ENCODE measurements around the gene CHRNB2. TPM values are rescaled to one million over a fixed set of nuclear protein-coding genes. Genes with fewer than 3 reads are reported as not detected.

CHRNB2 gene
- total RNA-seq, 1 donor from 2014 or later, result not detected

- Mint-ChIP-seq H3K27me3 (no peaks in the 10 kb centered on the region), H3K4me3 (peak overlapping the region; percentile 93), H3K9me3 (peaks cover 3% of the 10 kb centered on the region), H3K27ac (peak overlapping the region; percentile 99), H3K36me3 (ENCODE audit: low read depth) (peaks cover 20% of the 10 kb centered on the region), H3K4me1 (peaks cover 32% of the 10 kb centered on the region)
- no peak for TF ChIP-seq CTCF (IDR thresholded peaks at IDR 0.05)
- intact Hi-C loops (cut with micrococcal nuclease), result loop anchor here (1.0 kb wide), 1 partner anchor 18 kb away; the partner anchor contains the start of gene ADAR
- POLR2A ChIA-PET, result interaction anchor here (0.8 to 2.2 kb wide), 4 partner anchors 17 to 310 kb away, joined by 3 to 15 read pairs (median 6); partner anchors contain the start of genes ADAR and PMVK
- CTCF ChIA-PET, result interaction anchor here (1.0 kb wide), 1 partner anchor 67 kb away, joined by 3 read pairs; no protein-coding TSS in a partner anchor
- DNase-seq, result no peak
- ATAC-seq (ENCODE audit: low read depth), result peak; percentile 6
Observed at GRCh38 chr1:154626456-154627256, 59.1 kb downstream of the CHRNB2 start.

GRCh38 chr1:154627257-154628120, 59.9 kb downstream of the CHRNB2 start:
- peak; percentile 77 for ATAC-seq (ENCODE audit: low read depth)
- CTCF ChIA-PET, result interaction anchor here (1.0 kb wide), 2 partner anchors 68 kb away, joined by 3 read pairs; no protein-coding TSS in a partner anchor
- peak overlapping the region; percentile 93 for H3K4me3 Mint-ChIP-seq
- H3K9me3 Mint-ChIP-seq, result peaks cover 3% of the 10 kb centered on the region
- intact Hi-C loops (cut with micrococcal nuclease), result loop anchor here (1.0 kb wide), 2 partner anchors 19 to 68 kb away; partner anchors contain the start of gene ADAR
- POLR2A ChIA-PET, result interaction anchor here (0.5 to 2.2 kb wide), 5 partner anchors 18 to 524 kb away, joined by 3 to 15 read pairs (median 5); partner anchors contain the start of genes ADAR and PMVK
- H3K4me1 Mint-ChIP-seq, result peaks cover 32% of the 10 kb centered on the region
- peaks cover 18% of the 10 kb centered on the region for H3K36me3 Mint-ChIP-seq (ENCODE audit: low read depth)
- peaks cover 3% of the 10 kb centered on the region for H3K27me3 Mint-ChIP-seq
- H3K27ac Mint-ChIP-seq, result peak overlapping the region; percentile 99
- TF ChIP-seq CTCF (IDR thresholded peaks at IDR 0.05), result no peak
- peak; percentile 87 for DNase-seq

- peak overlapping the region; percentile 93 for H3K4me3 Mint-ChIP-seq
- ATAC-seq (ENCODE audit: low read depth) (no peak), DNase-seq (no peak)
- no peak for TF ChIP-seq CTCF (IDR thresholded peaks at IDR 0.05)
- intact Hi-C loops (cut with micrococcal nuclease), result loop anchor here (1.0 kb wide), 1 partner anchor 69 kb away; no protein-coding TSS in a partner anchor
- H3K9me3 Mint-ChIP-seq, result peaks cover 3% of the 10 kb centered on the region
- peaks cover 16% of the 10 kb centered on the region for H3K36me3 Mint-ChIP-seq (ENCODE audit: low read depth)
- H3K27ac Mint-ChIP-seq, result peak overlapping the region; percentile 99
- ChIA-PET POLR2A (interaction anchor here (0.5 to 2.2 kb wide), 4 partner anchors 20 to 523 kb away, joined by 3 to 15 read pairs (median 7); partner anchors contain the start of genes ADAR and PMVK), CTCF (interaction anchor here (1.0 kb wide), 1 partner anchor 69 kb away, joined by 3 read pairs; no protein-coding TSS in a partner anchor)
- H3K27me3 Mint-ChIP-seq, result peaks cover 3% of the 10 kb centered on the region
- H3K4me1 Mint-ChIP-seq, result peaks cover 28% of the 10 kb centered on the region
Observed at GRCh38 chr1:154628121-154628405, 60.5 kb downstream of the CHRNB2 start.

GRCh38 chr1:154629061-154629674, 61.6 kb downstream of the CHRNB2 start:
- ChIA-PET CTCF (no interaction called here), POLR2A (interaction anchor here (0.6 to 2.1 kb wide), 4 partner anchors 21 to 308 kb away, joined by 3 to 9 read pairs (median 3); partner anchors contain the start of genes ADAR and PMVK)
- no peak for TF ChIP-seq CTCF (IDR thresholded peaks at IDR 0.05)
- DNase-seq (no peak), ATAC-seq (ENCODE audit: low read depth) (no peak)
- intact Hi-C loops (cut with micrococcal nuclease), result no loop called here
- Mint-ChIP-seq H3K36me3 (ENCODE audit: low read depth) (peaks cover 8% of the 10 kb centered on the region), H3K4me1 (peaks cover 23% of the 10 kb centered on the region), H3K4me3 (no peak overlapping the region), H3K9me3 (peaks cover 3% of the 10 kb centered on the region), H3K27ac (peak overlapping the region; percentile 65), H3K27me3 (peaks cover 5% of the 10 kb centered on the region)

Other genes starting within 250 kb of the CHRNB2 start
- not detected in 2 replicates for gene AQP10, start 246.7 kb upstream of the CHRNB2 start, total RNA-seq
- gene ATP8B2, start 242.3 kb upstream of the CHRNB2 start, total RNA-seq, result 24.3 and 27.3 TPM in 2 replicates
- gene IL6R, start 162.4 kb upstream of the CHRNB2 start, total RNA-seq, result 3.3 and 5.1 TPM in 2 replicates
- gene TDRD10, start 65.6 kb upstream of the CHRNB2 start, total RNA-seq, result not detected in 2 replicates
- gene SHE, start 65.4 kb upstream of the CHRNB2 start, total RNA-seq, result 0.04 TPM in 1 of 2 replicates, not detected in the other
- gene UBE2Q1, start 9.1 kb upstream of the CHRNB2 start, total RNA-seq, result 96.5 and 104 TPM in 2 replicates
- gene ADAR, start 40.4 kb downstream of the CHRNB2 start, total RNA-seq, result 209 and 216 TPM in 2 replicates

Measured in activated B cell treated with CpG ODN at 0.5 μM for 24 hours (primary cell).